Activated CD4-positive, CD25-positive, alpha-beta regulatory T cell treated with anti-CD3 and anti-CD28 coated beads, Interleukin-2, amount 50 U/mL, for 16 hours (primary cell): ENCODE measurements around the gene PRRC2B.
"Not testable (repeated sequence)": the region's sequence is repeated elsewhere in the genome, so short reads cannot be mapped to it uniquely, and the experiment has no call there.

Experiments used
- DNase-seq: peaks from one replicate; pipeline ENCODE4 v3.0.0-alpha.2; 2020; ENCODE audit warnings: low read depth, low spot score

Gene PRRC2B

GRCh38 chr9:131393622-131394463 is at the start of gene PRRC2B:
Gene PRRC2B (plus strand): TSS chr9:131394086. CDS start chr9:131430145, 36,059 bp downstream.
- DNase-seq: peak; percentile 67

GRCh38 chr9:131344931-131345535 is 48.9 kb upstream of the PRRC2B start:
- not testable (repeated sequence) for DNase-seq

- no peak for DNase-seq
These were observed 47.3 kb upstream of the PRRC2B start for GRCh38 chr9:131346559-131346958.

GRCh38 chr9:131347376-131348020 is 46.4 kb upstream of the PRRC2B start:
- no peak for DNase-seq

GRCh38 chr9:131348631-131349521 is 45.0 kb upstream of the PRRC2B start:
- DNase-seq: no peak

GRCh38 chr9:131349522-131349880 is 44.4 kb upstream of the PRRC2B start:
- no peak for DNase-seq

- peak; percentile 66 for DNase-seq
These were observed 43.9 kb upstream of the PRRC2B start for GRCh38 chr9:131349881-131350563.

- DNase-seq: not testable (repeated sequence)
These were observed 37.4 kb upstream of the PRRC2B start for GRCh38 chr9:131356479-131356878.

- DNase-seq: no peak
These were observed 35.3 kb upstream of the PRRC2B start for GRCh38 chr9:131358556-131358955.

GRCh38 chr9:131361202-131361833 is 32.6 kb upstream of the PRRC2B start:
- DNase-seq: no peak

- no peak for DNase-seq
These were observed 28.3 kb upstream of the PRRC2B start for GRCh38 chr9:131365546-131365945.

GRCh38 chr9:131366761-131367401 is 27.0 kb upstream of the PRRC2B start:
- no peak for DNase-seq

- DNase-seq: no peak
These were observed 26.4 kb upstream of the PRRC2B start for GRCh38 chr9:131367450-131367849.

- no peak for DNase-seq
These were observed 23.2 kb upstream of the PRRC2B start for GRCh38 chr9:131370638-131371037.

GRCh38 chr9:131372599-131372973 is 21.3 kb upstream of the PRRC2B start:
- DNase-seq: not testable (repeated sequence)

- DNase-seq: not testable (repeated sequence)
These were observed 19.2 kb upstream of the PRRC2B start for GRCh38 chr9:131374638-131375037.

GRCh38 chr9:131379056-131379455 is 14.8 kb upstream of the PRRC2B start:
- DNase-seq: no peak

GRCh38 chr9:131382850-131383729 is 10.8 kb upstream of the PRRC2B start:
- no peak for DNase-seq

- DNase-seq: no peak
These were observed 8.6 kb upstream of the PRRC2B start for GRCh38 chr9:131385296-131385695.
